ENCODE results near the gene OSBP2.

Gene OSBP2

DNA sequence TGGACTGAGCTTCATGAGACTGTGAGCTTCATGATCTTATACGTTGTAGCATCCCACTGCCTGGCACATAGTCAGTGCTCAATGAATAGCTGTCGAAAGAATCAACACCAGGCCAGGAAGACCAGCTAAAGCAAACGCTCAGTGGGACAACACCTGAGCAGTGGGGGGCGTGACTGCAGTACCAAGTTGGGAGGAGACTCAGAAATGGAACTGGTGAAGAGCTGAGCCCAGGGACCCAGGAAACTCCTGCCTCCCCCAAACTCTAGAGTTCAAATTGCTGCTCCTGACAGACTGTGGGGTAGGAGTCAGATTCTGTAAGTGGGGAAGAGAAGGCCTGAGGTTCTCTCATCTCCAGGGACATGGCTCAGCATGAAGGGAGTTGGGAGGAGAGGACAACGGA is 214.6 kb downstream of the OSBP2 start:
- DNase-seq (ENCODE audit: low read depth): no peak
- TF ChIP-seq, protein P1, sequence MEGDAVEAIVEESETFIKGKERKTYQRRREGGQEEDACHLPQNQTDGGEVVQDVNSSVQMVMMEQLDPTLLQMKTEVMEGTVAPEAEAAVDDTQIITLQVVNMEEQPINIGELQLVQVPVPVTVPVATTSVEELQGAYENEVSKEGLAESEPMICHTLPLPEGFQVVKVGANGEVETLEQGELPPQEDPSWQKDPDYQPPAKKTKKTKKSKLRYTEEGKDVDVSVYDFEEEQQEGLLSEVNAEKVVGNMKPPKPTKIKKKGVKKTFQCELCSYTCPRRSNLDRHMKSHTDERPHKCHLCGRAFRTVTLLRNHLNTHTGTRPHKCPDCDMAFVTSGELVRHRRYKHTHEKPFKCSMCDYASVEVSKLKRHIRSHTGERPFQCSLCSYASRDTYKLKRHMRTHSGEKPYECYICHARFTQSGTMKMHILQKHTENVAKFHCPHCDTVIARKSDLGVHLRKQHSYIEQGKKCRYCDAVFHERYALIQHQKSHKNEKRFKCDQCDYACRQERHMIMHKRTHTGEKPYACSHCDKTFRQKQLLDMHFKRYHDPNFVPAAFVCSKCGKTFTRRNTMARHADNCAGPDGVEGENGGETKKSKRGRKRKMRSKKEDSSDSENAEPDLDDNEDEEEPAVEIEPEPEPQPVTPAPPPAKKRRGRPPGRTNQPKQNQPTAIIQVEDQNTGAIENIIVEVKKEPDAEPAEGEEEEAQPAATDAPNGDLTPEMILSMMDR (conservative IDR thresholded peaks at IDR 0.05; ENCODE audit: low read depth, low read length): no peak
- no peak overlapping the region for H3K4me3 ChIP-seq (ENCODE audit: low read depth, low read length)

DNA sequence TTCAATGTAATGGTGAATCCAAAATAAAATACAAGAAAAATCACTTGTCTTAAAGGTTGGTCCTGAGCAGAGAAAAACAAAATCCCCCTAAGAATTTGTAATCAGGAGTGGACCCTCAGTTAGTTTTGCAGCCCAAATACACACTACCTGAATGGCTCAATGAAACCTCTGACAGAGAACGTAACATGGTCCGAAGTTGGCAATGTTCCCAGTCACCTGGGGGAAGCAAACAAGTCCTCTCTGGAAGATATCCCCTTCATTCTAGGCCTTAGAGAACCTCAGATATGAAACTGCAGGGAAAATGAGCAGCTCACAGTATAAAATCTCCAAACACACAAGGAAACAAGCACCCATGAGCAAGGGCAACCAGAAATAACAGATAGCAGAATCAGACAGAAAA is 215.7 kb downstream of the OSBP2 start:
- TF ChIP-seq, protein P1 (conservative IDR thresholded peaks at IDR 0.05; ENCODE audit: low read depth, low read length): no peak
- no peak overlapping the region for H3K4me3 ChIP-seq (ENCODE audit: low read depth, low read length)
- DNase-seq (ENCODE audit: low read depth): no peak

DNA sequence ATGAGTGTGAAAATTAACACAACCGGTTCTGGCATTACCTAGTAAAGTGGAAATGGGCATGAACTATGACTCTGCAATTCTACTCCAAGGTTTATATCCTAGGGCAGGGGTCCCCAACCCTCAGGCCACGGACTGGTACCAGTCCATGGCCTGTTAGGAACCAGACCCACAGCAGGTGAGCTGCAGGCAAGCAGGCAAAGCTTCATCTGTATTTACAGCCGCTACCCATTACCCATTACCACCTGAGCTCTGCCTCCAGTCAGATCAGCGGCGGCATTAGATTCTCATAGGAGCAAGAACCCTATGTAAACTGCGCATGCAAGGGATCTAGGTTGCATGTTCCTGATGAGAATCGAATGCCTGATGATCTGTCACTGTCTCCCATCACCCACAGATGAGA is 224.1 kb downstream of the OSBP2 start:
- DNase-seq (ENCODE audit: low read depth): no peak
- no peak overlapping the region for H3K4me3 ChIP-seq (ENCODE audit: low read depth, low read length)
- TF ChIP-seq, protein P1 (conservative IDR thresholded peaks at IDR 0.05; ENCODE audit: low read depth, low read length): no peak

DNA sequence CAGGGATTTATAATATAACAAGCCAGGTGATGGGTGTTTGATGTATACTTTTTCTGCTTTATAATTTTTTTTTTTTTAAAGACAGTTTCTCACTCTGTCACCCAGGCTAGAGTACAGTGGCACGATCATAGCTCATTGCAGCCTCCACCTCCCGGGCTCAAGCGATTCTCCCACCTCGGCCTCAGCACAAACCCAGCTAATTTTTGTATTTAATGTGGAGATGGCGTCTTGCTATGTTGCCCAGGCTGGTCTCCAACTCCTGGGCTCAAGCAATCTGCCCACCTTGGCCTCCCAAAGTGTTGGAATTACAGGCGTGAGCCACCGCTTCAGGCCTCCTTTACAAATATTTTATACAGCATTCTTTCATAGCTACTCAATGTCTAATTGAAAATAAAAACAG is 225.3 kb downstream of the OSBP2 start:
- no peak overlapping the region for H3K4me3 ChIP-seq (ENCODE audit: low read depth, low read length)
- TF ChIP-seq, protein P1 (conservative IDR thresholded peaks at IDR 0.05; ENCODE audit: low read depth, low read length): no peak
- no peak for DNase-seq (ENCODE audit: low read depth)

DNA sequence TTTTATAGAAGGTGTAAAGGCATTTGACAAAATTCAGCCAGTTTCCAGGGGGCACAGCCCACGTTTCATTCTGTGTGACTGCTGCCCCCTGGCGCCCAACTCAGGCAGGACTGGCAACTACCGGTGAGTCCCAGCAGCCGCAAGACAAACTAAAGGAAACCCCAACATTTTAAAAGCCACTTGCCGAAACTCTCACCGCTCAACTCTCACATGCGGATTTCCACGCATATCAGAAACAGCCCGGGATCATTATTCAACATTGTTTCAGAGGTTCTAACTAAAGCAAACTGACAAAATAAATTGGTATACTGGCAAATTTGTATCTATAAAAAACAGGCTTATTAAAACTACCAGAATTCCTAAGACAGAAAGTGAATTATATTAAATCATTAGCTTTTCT is 225.7 kb downstream of the OSBP2 start:
- DNase-seq (ENCODE audit: low read depth): peak; percentile 73
- TF ChIP-seq, protein P1 (conservative IDR thresholded peaks at IDR 0.05; ENCODE audit: low read depth, low read length): peak; percentile 89
- no peak overlapping the region for H3K4me3 ChIP-seq (ENCODE audit: low read depth, low read length)

DNA sequence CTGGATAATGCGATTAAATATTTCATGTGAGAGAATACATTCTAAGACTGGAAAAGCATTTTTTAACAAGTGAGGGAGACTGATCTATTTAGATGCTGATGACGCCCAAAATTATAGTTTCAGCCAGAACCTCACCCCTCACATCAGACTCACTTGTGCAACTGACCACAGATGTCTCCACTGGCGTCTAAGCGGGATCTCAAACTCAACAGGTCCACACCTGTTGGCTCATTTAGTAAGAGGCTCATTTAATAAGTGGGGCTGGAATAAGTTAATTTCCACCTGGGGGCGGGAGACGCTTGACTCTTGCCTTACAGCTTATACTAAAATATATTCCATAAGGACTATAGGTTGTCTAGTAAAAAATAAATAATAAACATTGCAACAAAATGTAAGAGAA is 226.4 kb downstream of the OSBP2 start:
- TF ChIP-seq, protein P1 (conservative IDR thresholded peaks at IDR 0.05; ENCODE audit: low read depth, low read length): no peak
- no peak for DNase-seq (ENCODE audit: low read depth)
- no peak overlapping the region for H3K4me3 ChIP-seq (ENCODE audit: low read depth, low read length)

DNA sequence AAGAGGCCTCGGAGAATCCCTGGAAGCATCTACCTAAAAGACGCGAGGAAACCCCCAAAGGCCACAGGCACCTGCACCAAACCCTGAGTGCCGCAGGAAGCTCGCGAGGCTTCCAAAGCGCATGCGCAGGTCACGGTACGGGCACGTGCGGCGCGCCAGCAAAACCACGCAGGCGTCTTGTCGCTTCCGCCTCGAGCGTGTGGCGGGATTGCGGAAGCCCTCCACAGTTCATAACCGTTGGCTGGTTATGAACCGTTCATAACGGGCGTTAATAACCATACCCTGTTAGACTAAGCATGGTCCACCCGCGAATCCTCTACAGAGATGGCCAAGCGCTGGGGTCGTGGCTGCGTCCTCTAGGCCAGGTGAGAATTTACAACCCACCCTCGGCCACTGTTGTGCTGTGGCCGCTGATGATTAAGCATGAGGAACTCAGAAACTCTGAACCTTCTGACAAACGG is 227.5 kb downstream of the OSBP2 start:
- DNase-seq (ENCODE audit: low read depth): peak; percentile 45
- peak overlapping the region; percentile 43 for H3K4me3 ChIP-seq (ENCODE audit: low read depth, low read length)
- TF ChIP-seq, protein P1 (conservative IDR thresholded peaks at IDR 0.05; ENCODE audit: low read depth, low read length): no peak
